Measurements from ENCODE around the gene PARD6B.

PARD6B gene

GRCh38 chr20:50801747-50802125 lies 70.4 kb downstream of the PARD6B start:
- DNase-seq, result no peak

GRCh38 chr20:50802289-50802688 lies 70.9 kb downstream of the PARD6B start:
- no peak for DNase-seq

GRCh38 chr20:50804437-50805348 lies 73.3 kb downstream of the PARD6B start:
- peak; percentile 17 for DNase-seq

- no peak for DNase-seq
Measured at GRCh38 chr20:50805349-50805684, 73.9 kb downstream of the PARD6B start.

GRCh38 chr20:50806126-50806768 lies 74.9 kb downstream of the PARD6B start:
- DNase-seq, result no peak
